ENCODE measurements around the gene SLC11A1.

DNA sequence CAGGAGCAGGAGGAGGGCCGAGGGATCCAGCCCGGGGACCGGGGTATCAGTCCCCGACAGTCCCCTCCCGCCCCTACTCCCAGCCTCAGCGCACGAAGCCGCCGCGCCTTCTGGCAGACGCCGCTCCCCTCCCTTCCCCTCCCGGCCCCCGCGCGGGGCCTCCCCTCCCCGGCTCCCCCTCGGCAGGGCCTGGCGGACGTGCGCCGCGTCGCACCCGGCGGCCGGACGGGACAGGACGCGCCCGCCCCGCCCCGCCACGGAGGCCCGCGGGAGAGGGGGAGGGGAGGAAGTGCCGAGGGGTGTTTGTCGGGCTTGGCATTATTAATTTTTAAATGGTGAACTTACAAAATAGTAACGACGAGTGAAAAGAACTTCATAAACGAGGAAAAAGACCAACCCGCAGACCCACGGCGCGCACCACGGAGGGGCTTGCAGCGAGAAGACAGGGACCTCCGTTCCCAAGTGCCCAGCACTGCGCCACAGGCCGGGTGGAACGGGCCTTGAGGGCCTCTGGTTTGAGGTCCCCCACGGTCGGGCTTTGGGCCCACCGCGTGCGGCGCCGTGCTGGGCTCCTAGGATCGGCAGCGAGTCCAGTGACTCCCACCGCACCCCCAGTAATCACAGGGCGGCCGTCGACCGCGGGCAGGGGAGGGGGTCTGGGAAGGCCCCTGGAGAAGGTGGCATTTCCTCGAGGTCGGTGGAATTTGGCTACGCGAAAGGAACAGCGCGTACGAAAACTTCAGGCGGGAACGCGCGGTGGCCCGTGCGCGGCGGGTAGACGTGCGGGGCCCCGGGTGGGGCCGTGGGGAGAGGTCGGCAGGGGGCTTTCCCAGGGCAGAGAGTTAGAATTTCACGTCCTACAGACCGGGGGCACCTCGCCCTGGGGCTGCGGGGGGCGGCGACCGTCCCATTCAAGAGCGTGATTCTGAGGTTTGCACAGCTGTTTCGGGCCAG, 16.6 kb downstream of the SLC11A1 start:
- TF ChIP-seq POU2F2 (IDR thresholded peaks at IDR 0.05; ENCODE audit: low read depth, low read length) (no peak), POLR2AphosphoS5 (IDR thresholded peaks at IDR 0.05; ENCODE audit: low read depth, low read length) (no peak), POLR2A (IDR thresholded peaks at IDR 0.05; ENCODE audit: low read depth, low read length) (no peak), SPI1 (IDR thresholded peaks at IDR 0.05; ENCODE audit: low read depth, low read length) (no peak; the same call in 1 of the 2 replicates), PAX5 (IDR thresholded peaks at IDR 0.05; ENCODE audit: insufficient read depth, low read length, severe bottlenecking) (no peak)

All from GM12891 (cell line).